ENCODE results near the gene LDLRAD4. TPM values are rescaled to one million over a fixed set of nuclear protein-coding genes. Genes with fewer than 3 reads are reported as not detected.

The LDLRAD4 gene
- total and polyA plus RNA-seq, 2 experiments from 2014 or later: 0.73 to 1.9 TPM

DNA sequence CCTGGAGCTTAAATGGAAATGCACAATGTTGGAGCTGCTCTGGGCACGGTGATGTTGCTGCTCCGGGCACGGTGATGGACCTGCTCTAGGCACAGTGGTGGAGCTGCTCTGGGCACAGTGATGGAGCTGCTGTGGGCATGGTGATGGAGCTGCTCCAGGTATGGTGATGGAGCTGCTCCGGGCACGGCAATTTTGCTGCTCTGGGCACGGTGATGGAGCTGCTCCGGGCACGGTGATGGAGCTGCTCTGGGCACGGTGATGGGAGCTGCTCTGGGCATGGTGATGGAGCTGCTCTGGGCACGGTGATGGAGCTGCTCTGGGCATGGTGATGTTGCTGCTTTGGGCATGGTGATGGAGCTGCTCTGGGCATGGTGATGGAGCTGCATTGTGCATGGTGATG is 79.7 kb downstream of the LDLRAD4 start:
- no peak overlapping the region for H3K27ac ChIP-seq (ENCODE audit: low read depth)
- H3K36me3 ChIP-seq (ENCODE audit: insufficient read depth): no peaks in the 10 kb centered on the region
- H2AFZ ChIP-seq: no peak overlapping the region
- TF ChIP-seq STAT1 (IDR thresholded peaks at IDR 0.05; ENCODE audit: unreplicated experiment) (no peak), EZH2 (IDR thresholded peaks at IDR 0.05; ENCODE audit: low read depth, unreplicated experiment) (no peak), POLR2AphosphoS5 (IDR thresholded peaks at IDR 0.05; ENCODE audit: low read depth) (no peak), CREB1 (CRISPR knock-in tag; IDR thresholded peaks at IDR 0.05; ENCODE audit: low read depth) (no peak)
- TF ChIP-seq, protein P1, sequence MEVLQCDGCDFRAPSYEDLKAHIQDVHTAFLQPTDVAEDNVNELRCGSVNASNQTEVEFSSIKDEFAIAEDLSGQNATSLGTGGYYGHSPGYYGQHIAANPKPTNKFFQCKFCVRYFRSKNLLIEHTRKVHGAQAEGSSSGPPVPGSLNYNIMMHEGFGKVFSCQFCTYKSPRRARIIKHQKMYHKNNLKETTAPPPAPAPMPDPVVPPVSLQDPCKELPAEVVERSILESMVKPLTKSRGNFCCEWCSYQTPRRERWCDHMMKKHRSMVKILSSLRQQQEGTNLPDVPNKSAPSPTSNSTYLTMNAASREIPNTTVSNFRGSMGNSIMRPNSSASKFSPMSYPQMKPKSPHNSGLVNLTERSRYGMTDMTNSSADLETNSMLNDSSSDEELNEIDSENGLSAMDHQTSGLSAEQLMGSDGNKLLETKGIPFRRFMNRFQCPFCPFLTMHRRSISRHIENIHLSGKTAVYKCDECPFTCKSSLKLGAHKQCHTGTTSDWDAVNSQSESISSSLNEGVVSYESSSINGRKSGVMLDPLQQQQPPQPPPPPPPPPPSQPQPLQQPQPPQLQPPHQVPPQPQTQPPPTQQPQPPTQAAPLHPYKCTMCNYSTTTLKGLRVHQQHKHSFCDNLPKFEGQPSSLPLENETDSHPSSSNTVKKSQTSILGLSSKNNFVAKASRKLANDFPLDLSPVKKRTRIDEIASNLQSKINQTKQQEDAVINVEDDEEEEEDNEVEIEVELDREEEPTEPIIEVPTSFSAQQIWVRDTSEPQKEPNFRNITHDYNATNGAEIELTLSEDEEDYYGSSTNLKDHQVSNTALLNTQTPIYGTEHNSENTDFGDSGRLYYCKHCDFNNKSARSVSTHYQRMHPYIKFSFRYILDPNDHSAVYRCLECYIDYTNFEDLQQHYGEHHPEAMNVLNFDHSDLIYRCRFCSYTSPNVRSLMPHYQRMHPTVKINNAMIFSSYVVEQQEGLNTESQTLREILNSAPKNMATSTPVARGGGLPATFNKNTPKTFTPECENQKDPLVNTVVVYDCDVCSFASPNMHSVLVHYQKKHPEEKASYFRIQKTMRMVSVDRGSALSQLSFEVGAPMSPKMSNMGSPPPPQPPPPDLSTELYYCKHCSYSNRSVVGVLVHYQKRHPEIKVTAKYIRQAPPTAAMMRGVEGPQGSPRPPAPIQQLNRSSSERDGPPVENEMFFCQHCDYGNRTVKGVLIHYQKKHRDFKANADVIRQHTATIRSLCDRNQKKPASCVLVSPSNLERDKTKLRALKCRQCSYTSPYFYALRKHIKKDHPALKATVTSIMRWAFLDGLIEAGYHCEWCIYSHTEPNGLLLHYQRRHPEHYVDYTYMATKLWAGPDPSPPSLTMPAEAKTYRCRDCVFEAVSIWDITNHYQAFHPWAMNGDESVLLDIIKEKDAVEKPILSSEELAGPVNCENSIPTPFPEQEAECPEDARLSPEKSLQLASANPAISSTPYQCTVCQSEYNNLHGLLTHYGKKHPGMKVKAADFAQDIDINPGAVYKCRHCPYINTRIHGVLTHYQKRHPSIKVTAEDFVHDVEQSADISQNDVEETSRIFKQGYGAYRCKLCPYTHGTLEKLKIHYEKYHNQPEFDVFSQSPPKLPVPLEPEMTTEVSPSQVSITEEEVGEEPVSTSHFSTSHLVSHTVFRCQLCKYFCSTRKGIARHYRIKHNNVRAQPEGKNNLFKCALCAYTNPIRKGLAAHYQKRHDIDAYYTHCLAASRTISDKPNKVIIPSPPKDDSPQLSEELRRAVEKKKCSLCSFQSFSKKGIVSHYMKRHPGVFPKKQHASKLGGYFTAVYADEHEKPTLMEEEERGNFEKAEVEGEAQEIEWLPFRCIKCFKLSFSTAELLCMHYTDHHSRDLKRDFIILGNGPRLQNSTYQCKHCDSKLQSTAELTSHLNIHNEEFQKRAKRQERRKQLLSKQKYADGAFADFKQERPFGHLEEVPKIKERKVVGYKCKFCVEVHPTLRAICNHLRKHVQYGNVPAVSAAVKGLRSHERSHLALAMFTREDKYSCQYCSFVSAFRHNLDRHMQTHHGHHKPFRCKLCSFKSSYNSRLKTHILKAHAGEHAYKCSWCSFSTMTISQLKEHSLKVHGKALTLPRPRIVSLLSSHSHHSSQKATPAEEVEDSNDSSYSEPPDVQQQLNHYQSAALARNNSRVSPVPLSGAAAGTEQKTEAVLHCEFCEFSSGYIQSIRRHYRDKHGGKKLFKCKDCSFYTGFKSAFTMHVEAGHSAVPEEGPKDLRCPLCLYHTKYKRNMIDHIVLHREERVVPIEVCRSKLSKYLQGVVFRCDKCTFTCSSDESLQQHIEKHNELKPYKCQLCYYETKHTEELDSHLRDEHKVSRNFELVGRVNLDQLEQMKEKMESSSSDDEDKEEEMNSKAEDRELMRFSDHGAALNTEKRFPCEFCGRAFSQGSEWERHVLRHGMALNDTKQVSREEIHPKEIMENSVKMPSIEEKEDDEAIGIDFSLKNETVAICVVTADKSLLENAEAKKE (CRISPR knock-in tag; IDR thresholded peaks at IDR 0.05): no peak
- DNase-seq (ENCODE audit: low spot score) (no peak), ATAC-seq (no peak)
- Mint-ChIP-seq H3K4me1 (peaks cover 16% of the 10 kb centered on the region), H3K27ac (no peak overlapping the region), H3K4me3 (no peak overlapping the region), H3K9me3 (no peaks in the 10 kb centered on the region; the same call in 2 of the 3 replicates), H3K36me3 (ENCODE audit: low read depth) (no peaks in the 10 kb centered on the region), H3K27me3 (ENCODE audit: insufficient read depth, low read depth, poor library complexity) (peaks cover 2% of the 10 kb centered on the region)
- no peaks in the 10 kb centered on the region for H4K20me1 ChIP-seq (replicated peaks; ENCODE audit: insufficient read depth)
- no peaks in the 10 kb centered on the region for H3K79me2 ChIP-seq (replicated peaks; ENCODE audit: insufficient read depth)
- H3K9me2 ChIP-seq (ENCODE audit: insufficient read depth): no peaks in the 10 kb centered on the region
- H3K4me2 ChIP-seq: no peak overlapping the region
- no peak overlapping the region for H3K4me3 ChIP-seq
- no peaks in the 10 kb centered on the region; the same call in 1 of the 2 replicates for H3K4me1 ChIP-seq (ENCODE audit: insufficient read depth)
- H3K27me3 ChIP-seq (ENCODE audit: insufficient read depth): no peaks in the 10 kb centered on the region
- no peaks in the 10 kb centered on the region for H3F3A ChIP-seq (replicated peaks; ENCODE audit: low read depth)

DNA sequence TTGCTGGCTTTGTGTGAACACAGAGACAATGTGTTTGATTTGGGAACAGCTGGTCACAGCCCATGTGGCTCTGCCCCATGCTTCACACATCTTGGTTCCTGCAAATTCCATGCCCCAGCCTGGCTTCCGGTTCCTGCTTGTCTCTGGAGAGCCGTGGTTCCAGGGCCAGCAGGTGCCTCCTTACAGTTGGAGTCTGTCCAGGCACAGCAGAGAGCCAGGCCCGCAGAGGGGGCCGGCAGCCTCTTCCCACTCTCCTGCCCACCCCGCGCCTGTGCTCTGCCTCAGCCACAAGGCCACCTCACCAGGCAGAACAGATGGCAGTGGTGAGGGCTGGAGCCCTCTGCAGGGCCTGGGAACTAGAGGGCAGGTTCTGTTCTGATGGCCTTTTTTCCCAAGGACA is 81.5 kb downstream of the LDLRAD4 start:
- no peaks in the 10 kb centered on the region; the same call in 2 of the 3 replicates for H3K9me3 Mint-ChIP-seq
- H3K27ac Mint-ChIP-seq: no peak overlapping the region
- no peaks in the 10 kb centered on the region for H3K36me3 Mint-ChIP-seq (ENCODE audit: low read depth)
- ATAC-seq: no peak
- no peaks in the 10 kb centered on the region for H3K27me3 ChIP-seq (ENCODE audit: insufficient read depth)
- no peaks in the 10 kb centered on the region for H3F3A ChIP-seq (replicated peaks; ENCODE audit: low read depth)
- no peaks in the 10 kb centered on the region for H4K20me1 ChIP-seq (replicated peaks; ENCODE audit: insufficient read depth)
- peaks cover 2% of the 10 kb centered on the region for H3K27me3 Mint-ChIP-seq (ENCODE audit: insufficient read depth, low read depth, poor library complexity)
- DNase-seq (ENCODE audit: low spot score): no peak
- no peak overlapping the region for H2AFZ ChIP-seq
- H3K27ac ChIP-seq (ENCODE audit: low read depth): no peak overlapping the region
- no peaks in the 10 kb centered on the region for H3K9me2 ChIP-seq (ENCODE audit: insufficient read depth)
- H3K79me2 ChIP-seq (replicated peaks; ENCODE audit: insufficient read depth): no peaks in the 10 kb centered on the region
- H3K4me1 ChIP-seq (ENCODE audit: insufficient read depth): no peaks in the 10 kb centered on the region; the same call in 1 of the 2 replicates
- H3K4me1 Mint-ChIP-seq: peaks cover 16% of the 10 kb centered on the region
- H3K4me3 Mint-ChIP-seq: no peak overlapping the region
- H3K36me3 ChIP-seq (ENCODE audit: insufficient read depth): no peaks in the 10 kb centered on the region
- no peak overlapping the region for H3K4me2 ChIP-seq
- no peak overlapping the region for H3K4me3 ChIP-seq
- TF ChIP-seq POLR2AphosphoS5 (IDR thresholded peaks at IDR 0.05; ENCODE audit: low read depth) (no peak), CREB1 (CRISPR knock-in tag; IDR thresholded peaks at IDR 0.05; ENCODE audit: low read depth) (no peak), NANOG (IDR thresholded peaks at IDR 0.05; ENCODE audit: borderline replicate concordance) (no peak), EZH2phosphoT487 (IDR thresholded peaks at IDR 0.05; ENCODE audit: unreplicated experiment) (no peak), STAT1 (IDR thresholded peaks at IDR 0.05; ENCODE audit: unreplicated experiment) (no peak), ZNF114 (CRISPR knock-in tag; IDR thresholded peaks at IDR 0.05) (no peak), ZNF331 (CRISPR knock-in tag; IDR thresholded peaks at IDR 0.05; ENCODE audit: low read depth) (no peak)

Measured in GM23338 (cell line).